Smooth muscle cell (in vitro differentiated cells): Measurements from ENCODE around the gene IDS. TPM values are rescaled to one million over a fixed set of nuclear protein-coding genes. Genes with fewer than 3 reads are reported as not detected.
A peak's percentile ranks its signal among the peaks of the same experiment; 100 is the strongest.
"Not testable (repeated sequence)": the region's sequence is repeated elsewhere in the genome, so short reads cannot be mapped to it uniquely, and the experiment has no call there.

Experiments
- DNase-seq: peaks from one replicate; lab custom pipeline; 2025; ENCODE audit not compliant: unreplicated experiment; lab: John Stamatoyannopoulos, UW
- H2AFZ ChIP-seq: fragments of 200-600 bp; sonication (generic); 2 replicates; pipeline ENCODE4 v1.6.0; 2016; ENCODE audit warnings: antibody characterized with exemption, low read depth, mild to moderate bottlenecking
- H3F3A ChIP-seq: fragments of 200-600 bp; sonication (generic); 2 replicates; pipeline ENCODE4 v1.6.0; 2017; ENCODE audit warnings: antibody characterized with exemption, low read depth
- H3K27ac ChIP-seq: fragments of 200-600 bp; sonication (generic); 2 replicates; pipeline ENCODE4 v1.5.1; 2016; ENCODE audit warnings: low read depth, mild to moderate bottlenecking
- H3K27me3 ChIP-seq: fragments of 200-600 bp; sonication (generic); 2 replicates; pipeline ENCODE4 v1.6.1; 2016; ENCODE audit warnings: low read depth, mild to moderate bottlenecking
- H3K36me3 ChIP-seq: fragments of 200-600 bp; sonication (generic); 2 replicates; pipeline ENCODE4 v1.5.1; 2016; ENCODE audit warnings: low read depth
- H3K4me1 ChIP-seq: fragments of 200-600 bp; sonication (generic); 2 replicates; pipeline ENCODE4 v1.5.1; 2016; ENCODE audit warnings: low read depth
- H3K4me2 ChIP-seq: fragments of 200-600 bp; sonication (generic); 2 replicates; pipeline ENCODE4 v1.6.0; 2016; ENCODE audit warnings: mild to moderate bottlenecking
- H3K4me3 ChIP-seq: fragments of 200-600 bp; sonication (generic); 2 replicates; pipeline ENCODE4 v1.5.1; 2016; ENCODE audit warnings: mild to moderate bottlenecking
- H3K79me2 ChIP-seq: fragments of 200-600 bp; sonication (generic); 2 replicates; pipeline ENCODE4 v1.6.0; 2016; ENCODE audit warnings: low read depth, mild to moderate bottlenecking
- H3K9ac ChIP-seq: fragments of 200-600 bp; sonication (generic); 2 replicates; pipeline ENCODE4 v1.6.0; 2016; ENCODE audit warnings: low read depth
- H3K9me3 ChIP-seq: fragments of 200-600 bp; sonication (generic); replicated peaks from 2 replicates; pipeline ENCODE4 v1.5.1; 2016; ENCODE audit warnings: low read depth
- H4K20me1 ChIP-seq: fragments of 200-600 bp; sonication (generic); 2 replicates; pipeline ENCODE4 v1.6.0; 2016; ENCODE audit warnings: low read depth
- CTCF ChIP-seq: fragments of 200-600 bp; sonication (generic); IDR thresholded peaks from 2 replicates; pipeline ENCODE4 v1.5.1; 2017; ENCODE audit warnings: borderline replicate concordance, mild to moderate bottlenecking, antibody characterized with exemption; ENCODE audit not compliant: insufficient read depth, poor library complexity, severe bottlenecking
- WGBS: methylation state at CpG from one replicate; pipeline ENCODE4 v1.1.7; 2016; ENCODE audit warnings: low lambda C conversion rate; 5-methylcytosine and 5-hydroxymethylcytosine counted together
- polyA plus RNA-seq: library from polyadenylated mRNA; unstranded; fragments of >200 nt; fragmentation: Nextera tagmentation; extraction: Ambion mirVana; gene quantifications from 2 replicates; pipeline ENCODE4 v1.2.1, GENCODE V29; 2016
- total RNA-seq: library from RNA; depleted of rRNA; stranded (reverse); fragments of >200 nt; gene quantifications from 2 replicates; pipeline ENCODE4 v1.2.3, GENCODE V29; 2014

IDS gene, protein sequence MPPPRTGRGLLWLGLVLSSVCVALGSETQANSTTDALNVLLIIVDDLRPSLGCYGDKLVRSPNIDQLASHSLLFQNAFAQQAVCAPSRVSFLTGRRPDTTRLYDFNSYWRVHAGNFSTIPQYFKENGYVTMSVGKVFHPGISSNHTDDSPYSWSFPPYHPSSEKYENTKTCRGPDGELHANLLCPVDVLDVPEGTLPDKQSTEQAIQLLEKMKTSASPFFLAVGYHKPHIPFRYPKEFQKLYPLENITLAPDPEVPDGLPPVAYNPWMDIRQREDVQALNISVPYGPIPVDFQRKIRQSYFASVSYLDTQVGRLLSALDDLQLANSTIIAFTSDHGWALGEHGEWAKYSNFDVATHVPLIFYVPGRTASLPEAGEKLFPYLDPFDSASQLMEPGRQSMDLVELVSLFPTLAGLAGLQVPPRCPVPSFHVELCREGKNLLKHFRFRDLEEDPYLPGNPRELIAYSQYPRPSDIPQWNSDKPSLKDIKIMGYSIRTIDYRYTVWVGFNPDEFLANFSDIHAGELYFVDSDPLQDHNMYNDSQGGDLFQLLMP
- total RNA-seq: 96.8 and 111 TPM in 2 replicates
- 70.5 and 102 TPM in 2 replicates for polyA plus RNA-seq

- no peak within 1 kb of the TSS for H2AFZ ChIP-seq
- DNase-seq: peak; percentile 50
- H3F3A ChIP-seq: no peaks in the 10 kb centered on the region
- H3K27me3 ChIP-seq: no peaks in the 10 kb centered on the region
- no peaks in the 10 kb centered on the region for H4K20me1 ChIP-seq
- no peaks in the 10 kb centered on the region for H3K4me1 ChIP-seq
- H3K4me2 ChIP-seq: peak within 1 kb of the TSS; percentile 85
- peak within 1 kb of the TSS; percentile 93 for H3K9ac ChIP-seq
- H3K9me3 ChIP-seq: no peaks in the 10 kb centered on the region
- peaks cover 6% of the 10 kb centered on the region for H3K36me3 ChIP-seq
- WGBS: 41% methylated on average over 52 of the region's 54 CpGs
- H3K27ac ChIP-seq: peak within 1 kb of the TSS; percentile 92
- no peak for TF ChIP-seq CTCF
- H3K79me2 ChIP-seq: peaks cover 11% of the 10 kb centered on the region
- H3K4me3 ChIP-seq: peak within 1 kb of the TSS; percentile 61
These were observed at the start of gene IDS for GRCh38 chrX:149504915-149505651. TSS of gene IDS (minus strand) at chrX:149505306. CDS start at chrX:149505137, 169 bp downstream.

GRCh38 chrX:149551939-149552248 is 46.8 kb upstream of the IDS start:
- H2AFZ ChIP-seq, H3K27ac ChIP-seq, H4K20me1 ChIP-seq, H3K36me3 ChIP-seq, H3K4me1 ChIP-seq, H3F3A ChIP-seq, DNase-seq, H3K27me3 ChIP-seq, H3K9me3 ChIP-seq, H3K4me2 ChIP-seq, H3K4me3 ChIP-seq, H3K9ac ChIP-seq, H3K79me2 ChIP-seq: not testable (repeated sequence)
- WGBS: 86% methylated on average over 2 of the region's 6 CpGs

- H3F3A ChIP-seq, DNase-seq, H3K9me3 ChIP-seq, H2AFZ ChIP-seq, H3K27me3 ChIP-seq, H3K4me2 ChIP-seq, H3K36me3 ChIP-seq, H4K20me1 ChIP-seq, H3K4me3 ChIP-seq, H3K9ac ChIP-seq, H3K27ac ChIP-seq, H3K79me2 ChIP-seq, H3K4me1 ChIP-seq: not testable (repeated sequence)
- WGBS: no CpG with 5 or more reads among the region's 4 CpGs
These were observed 46.3 kb upstream of the IDS start for GRCh38 chrX:149551245-149551938.

GRCh38 chrX:149550454-149550853 is 45.3 kb upstream of the IDS start:
- H3K4me1 ChIP-seq, H3K9me3 ChIP-seq, H3K4me2 ChIP-seq, H3K36me3 ChIP-seq, H3K27me3 ChIP-seq, H3F3A ChIP-seq, H3K79me2 ChIP-seq, H3K4me3 ChIP-seq, H2AFZ ChIP-seq, H4K20me1 ChIP-seq, DNase-seq, H3K27ac ChIP-seq, H3K9ac ChIP-seq: not testable (repeated sequence)
- WGBS: 91% methylated on average over 1 of the region's 1 CpG

- H3K9me3 ChIP-seq, H3K27ac ChIP-seq, H3F3A ChIP-seq, H3K4me1 ChIP-seq, H3K9ac ChIP-seq, H3K79me2 ChIP-seq, H3K4me2 ChIP-seq, H3K27me3 ChIP-seq, H3K36me3 ChIP-seq, H4K20me1 ChIP-seq, H2AFZ ChIP-seq, H3K4me3 ChIP-seq, DNase-seq: not testable (repeated sequence)
- WGBS: 77% methylated on average over 2 of the region's 6 CpGs
These were observed 44.6 kb upstream of the IDS start, which contains the start of gene HSFX3 for GRCh38 chrX:149549701-149550100. TSS of gene HSFX3 (minus strand) at chrX:149549924. CDS start at chrX:149549852, 72 bp downstream.

GRCh38 chrX:149547782-149548181 is 42.7 kb upstream of the IDS start:
- not testable (repeated sequence) for H3K4me1 ChIP-seq, DNase-seq, H3K79me2 ChIP-seq, H3K36me3 ChIP-seq, H3K9ac ChIP-seq, H4K20me1 ChIP-seq, H3K4me2 ChIP-seq, H3K27me3 ChIP-seq, H3K27ac ChIP-seq, H2AFZ ChIP-seq, H3K4me3 ChIP-seq, H3F3A ChIP-seq, H3K9me3 ChIP-seq
- WGBS: 86% methylated on average over 1 of the region's 3 CpGs

- not testable (repeated sequence) for H3K4me3 ChIP-seq, DNase-seq, H2AFZ ChIP-seq, H3K9ac ChIP-seq, H3K79me2 ChIP-seq, H3K27ac ChIP-seq, H3K9me3 ChIP-seq, H3K27me3 ChIP-seq, H3K36me3 ChIP-seq, H3K4me2 ChIP-seq, H3F3A ChIP-seq, H3K4me1 ChIP-seq, H4K20me1 ChIP-seq
- WGBS: 88% methylated on average over 1 of the region's 1 CpG
These were observed 41.9 kb upstream of the IDS start for GRCh38 chrX:149546962-149547361.
